ENCODE results near the gene KCTD1. TPM values are rescaled to one million over a fixed set of nuclear protein-coding genes. Genes with fewer than 3 reads are reported as not detected.

The KCTD1 gene
- total and polyA plus RNA-seq, 9 donors = 10.7 to 31.1 (median 22.5) TPM

- Histone ChIP-seq H3K4me1 (ENCODE audit: insufficient read depth) (peaks cover 9% of the 10 kb centered on the region), H3K9me3 (no peaks in the 10 kb centered on the region), H3K27ac (no peak overlapping the region), H3K27me3 (no peaks in the 10 kb centered on the region), H3K4me3 (no peak overlapping the region), H3K36me3 (no peaks in the 10 kb centered on the region)
- intact Hi-C loops (cut with DNase I) = no loop called here
- 28 to 41% (median 32%) methylated on average over 2 of the region's 2 CpGs for WGBS, 3 donors
- no peak for DNase-seq
- TF ChIP-seq CTCF (IDR thresholded peaks at IDR 0.05) (no peak), POLR2A (IDR thresholded peaks at IDR 0.05) (no peak), EP300 (IDR thresholded peaks at IDR 0.05) (no peak)
Measured at GRCh38 chr18:26526966-26527234, 21.5 kb downstream of the KCTD1 start.

- WGBS, 3 donors = 66 to 81% (median 81%) methylated on average over 12 of the region's 12 CpGs
- Histone ChIP-seq H3K9me3 (no peaks in the 10 kb centered on the region), H3K4me3 (no peak overlapping the region), H3K4me1 (ENCODE audit: insufficient read depth) (peaks cover 9% of the 10 kb centered on the region), H3K36me3 (no peaks in the 10 kb centered on the region), H3K27me3 (no peaks in the 10 kb centered on the region), H3K27ac (no peak overlapping the region)
- intact Hi-C loops (cut with DNase I) = no loop called here
- TF ChIP-seq POLR2A (IDR thresholded peaks at IDR 0.05) (no peak), EP300 (IDR thresholded peaks at IDR 0.05) (no peak), CTCF (IDR thresholded peaks at IDR 0.05) (no peak)
- no peak for DNase-seq
Measured at GRCh38 chr18:26526128-26526965, 22.0 kb downstream of the KCTD1 start.

GRCh38 chr18:26524504-26525351, 23.6 kb downstream of the KCTD1 start:
- intact Hi-C loops (cut with DNase I) = no loop called here
- 60 to 68% (median 68%) methylated on average over 4 of the region's 4 CpGs for WGBS, 3 donors
- Histone ChIP-seq H3K27me3 (no peaks in the 10 kb centered on the region), H3K36me3 (no peaks in the 10 kb centered on the region), H3K4me1 (ENCODE audit: insufficient read depth) (peaks cover 9% of the 10 kb centered on the region), H3K27ac (no peak overlapping the region), H3K4me3 (no peak overlapping the region), H3K9me3 (no peaks in the 10 kb centered on the region)
- no peak for DNase-seq
- TF ChIP-seq EP300 (IDR thresholded peaks at IDR 0.05) (no peak), CTCF (IDR thresholded peaks at IDR 0.05) (no peak), POLR2A (IDR thresholded peaks at IDR 0.05) (no peak)

- WGBS, 3 donors = 96 to 100% (median 99%) methylated on average over 2 of the region's 2 CpGs
- peaks cover 9% of the 10 kb centered on the region for H3K4me1 ChIP-seq (ENCODE audit: insufficient read depth)
- H3K27ac ChIP-seq = no peak overlapping the region
- intact Hi-C loops (cut with DNase I) = no loop called here
- TF ChIP-seq POLR2A (IDR thresholded peaks at IDR 0.05) (no peak), CTCF (IDR thresholded peaks at IDR 0.05) (no peak), EP300 (IDR thresholded peaks at IDR 0.05) (no peak)
- no peak overlapping the region for H3K4me3 ChIP-seq
- H3K27me3 ChIP-seq = no peaks in the 10 kb centered on the region
- H3K9me3 ChIP-seq = no peaks in the 10 kb centered on the region
- no peak for DNase-seq
- no peaks in the 10 kb centered on the region for H3K36me3 ChIP-seq
Measured at GRCh38 chr18:26524002-26524401, 24.4 kb downstream of the KCTD1 start.

Data from ovary (tissue), 9 donors.